B cell (primary cell): ENCODE data around the gene NOTCH4.
A peak's percentile ranks its signal among the peaks of the same experiment; 100 is the strongest.

Experiments used
- CTCF ChIP-seq: fragments of 200-600 bp; IDR thresholded peaks from one replicate; pipeline ENCODE4 v1.8.0; 2022; ENCODE audit warnings: antibody characterized with exemption, mild to moderate bottlenecking
- EZH2 ChIP-seq: IDR thresholded peaks from 2 replicates; pipeline ENCODE4 v1.6.1; 2012; ENCODE audit warnings: borderline replicate concordance, low read depth, mild to moderate bottlenecking, moderate library complexity, low read length; ENCODE audit not compliant: insufficient read depth, poor library complexity, severe bottlenecking

- TF ChIP-seq CTCF (peak; percentile 73), EZH2 (no peak)
These were observed 31.6 kb upstream of the NOTCH4 start for GRCh38 chr6:32255199-32256153.
